HCT116 (cell line): ENCODE results near the gene CAV1. TPM values are rescaled to one million over a fixed set of nuclear protein-coding genes. Genes with fewer than 3 reads are reported as not detected.

Experiments used
- ATAC-seq: fragments of 200-7000 bp; cut with Tn5 transposase; 2 replicates; pipeline ENCODE4 v1.9.1; 2020; ENCODE audit warnings: mild to moderate bottlenecking, moderate library complexity
- BruUV-seq: library from RNA; stranded (reverse); fragments of 400-500 nt; replicated peaks from 2 replicates; lab custom pipeline; 2021; lab: Mats Ljungman, UMichigan
- CTCF ChIA-PET: fragments of 300-600 bp; sonication (Branson Sonifier 250); formaldehyde crosslinking; loops from one replicate; lab custom pipeline; 2021; ENCODE audit warnings: antibody characterized with exemption; lab: Charles Lee
- POLR2A ChIA-PET: fragments of 300-600, 350-600 bp; sonication (Branson Sonifier 250); formaldehyde crosslinking; loops from one replicate; lab custom pipeline; 2021; ENCODE audit warnings: antibody characterized with exemption; lab: Charles Lee
- RAD21 ChIA-PET, 2 experiments: fragments of 300-600 bp; sonication (Branson Sonifier 250); formaldehyde crosslinking; loops; one replicate each; lab custom pipeline; 2023; ENCODE audit warnings: low total read pairs in 2 of 2; ENCODE audit not compliant: uncharacterized antibody in 2 of 2, unreplicated experiment in 2 of 2, low non-redundant PET in 1 of 2; lab: Charles Lee
- DNase-seq: peaks from one replicate; pipeline ENCODE4 v3.0.0-alpha.2; 2010; ENCODE audit warnings: low read depth, low spot score
- H2AFZ ChIP-seq: fragments of 200-600 bp; shearing (Covaris generic), sonication (generic); 2 replicates; pipeline ENCODE4 v1.6.1; 2017; ENCODE audit warnings: low read depth, mixed run types, mixed read lengths, antibody characterized with exemption, low read length; ENCODE audit not compliant: poor library complexity, severe bottlenecking
- H3K27ac ChIP-seq: 2 replicates; pipeline ENCODE4 v1.5.1; 2012; ENCODE audit warnings: low read depth, low read length
- H3K27me3 ChIP-seq: fragments of 200-600 bp; sonication (generic); 2 replicates; pipeline ENCODE4 v1.6.1; 2016; ENCODE audit warnings: mixed run types, low read length, mixed read lengths; ENCODE audit not compliant: insufficient read depth
- H3K36me3 ChIP-seq, 2 experiments: fragments of 200-500 bp in 1 of 2; fragments of 200-600 bp in 1 of 2; sonication (Bioruptor generic) in 1 of 2; sonication (generic) in 1 of 2; 2 replicates each; pipeline versions ENCODE4 v1.5.1 to v1.6.1; 2014 to 2016; ENCODE audit warnings: low read length in 2 of 2, inconsistent platforms in 1 of 2, mixed read lengths in 1 of 2, mixed run types in 1 of 2; ENCODE audit not compliant: insufficient read depth in 2 of 2, control insufficient read depth in 1 of 2
- H3K4me1 ChIP-seq, 2 experiments: fragments of 200-600 bp in 1 of 2; sonication (generic) in 1 of 2; 2 replicates each; pipeline versions ENCODE4 v1.5.1 to v1.6.1; 2012 to 2017; ENCODE audit warnings: low read length in 2 of 2, inconsistent platforms in 1 of 2, mild to moderate bottlenecking in 1 of 2, mixed read lengths in 1 of 2, mixed run types in 1 of 2, moderate library complexity in 1 of 2; ENCODE audit not compliant: insufficient read depth in 2 of 2, control insufficient read depth in 1 of 2
- H3K4me2 ChIP-seq: fragments of 200-600 bp; sonication (generic); 2 replicates; pipeline ENCODE4 v1.6.1; 2017; ENCODE audit warnings: mixed run types, low read length, mixed read lengths
- H3K4me3 ChIP-seq, 2 experiments: fragments of 200-600 bp in 1 of 2; sonication (generic) in 1 of 2; replicated peaks in 1 of 2; 2 replicates each; pipeline ENCODE4 v1.5.1; 2011 to 2016; ENCODE audit warnings: low read length in 2 of 2, control low read depth in 1 of 2, low read depth in 1 of 2, mild to moderate bottlenecking in 1 of 2, mixed read lengths in 1 of 2, mixed run types in 1 of 2
- H3K79me2 ChIP-seq: fragments of 200-600 bp; sonication (generic); 2 replicates; pipeline ENCODE4 v1.6.1; 2017; ENCODE audit warnings: mild to moderate bottlenecking, mixed run types, low read length, moderate library complexity, mixed read lengths; ENCODE audit not compliant: insufficient read depth
- H3K9ac ChIP-seq: fragments of 200-600 bp; sonication (generic); 2 replicates; pipeline ENCODE4 v1.6.1; 2016; ENCODE audit warnings: low read length, mixed read lengths
- H3K9me2 ChIP-seq: fragments of 200-600 bp; sonication (generic), shearing (Covaris generic); 2 replicates; pipeline ENCODE4 v1.6.1; 2017; ENCODE audit warnings: mixed run types, mild to moderate bottlenecking, moderate library complexity; ENCODE audit not compliant: insufficient read depth
- H3K9me3 ChIP-seq, 2 experiments: fragments of 200-500 bp in 1 of 2; fragments of 200-600 bp in 1 of 2; sonication (Bioruptor generic) in 1 of 2; sonication (generic) in 1 of 2; 2 replicates each; pipeline ENCODE4 v1.6.1; 2014 to 2017; ENCODE audit warnings: low read length in 2 of 2, mixed read lengths in 2 of 2, inconsistent platforms in 1 of 2, low read depth in 1 of 2, mild to moderate bottlenecking in 1 of 2, mixed run types in 1 of 2, moderate library complexity in 1 of 2; ENCODE audit not compliant: control insufficient read depth in 1 of 2, insufficient read depth in 1 of 2
- H4K20me1 ChIP-seq: fragments of 200-600 bp; sonication (generic), shearing (Covaris generic); 2 replicates; pipeline ENCODE4 v1.6.1; 2017; ENCODE audit warnings: mixed run types, mild to moderate bottlenecking, moderate library complexity; ENCODE audit not compliant: insufficient read depth
- CEBPB ChIP-seq: IDR thresholded peaks from 2 replicates; pipeline ENCODE4 v1.6.1; 2012; ENCODE audit warnings: low read depth
- EGR1 ChIP-seq: IDR thresholded peaks from 2 replicates; pipeline ENCODE4 v1.6.1; 2012; ENCODE audit warnings: low read depth
- JUND ChIP-seq: IDR thresholded peaks from 2 replicates; pipeline ENCODE4 v1.6.1; 2012
- MAX ChIP-seq: IDR thresholded peaks from 2 replicates; pipeline ENCODE4 v1.6.1; 2012
- POLR2AphosphoS5 ChIP-seq: IDR thresholded peaks from 2 replicates; pipeline ENCODE4 v1.6.1; 2011; ENCODE audit warnings: mild to moderate bottlenecking, low read depth, low read length, moderate library complexity
- REST ChIP-seq: IDR thresholded peaks from 2 replicates; pipeline ENCODE4 v1.6.1; 2012; ENCODE audit warnings: low read depth
- SIN3A ChIP-seq: IDR thresholded peaks from 2 replicates; pipeline ENCODE4 v1.6.1; 2012; ENCODE audit warnings: low read depth
- SP1 ChIP-seq: IDR thresholded peaks from 2 replicates; pipeline ENCODE4 v1.6.1; 2012; ENCODE audit warnings: low read depth
- SRF ChIP-seq: IDR thresholded peaks from 2 replicates; pipeline ENCODE4 v1.6.1; 2012; ENCODE audit warnings: low read depth
- ZBTB33 ChIP-seq: IDR thresholded peaks from 2 replicates; pipeline ENCODE4 v1.6.1; 2011; ENCODE audit warnings: mild to moderate bottlenecking, low read length, moderate library complexity; ENCODE audit not compliant: insufficient replicate concordance; ENCODE audit errors: extremely low read depth
- ZFX ChIP-seq: fragments of 450-650 bp; IDR thresholded peaks from 2 replicates; pipeline ENCODE4 v1.6.1; 2017
- intact Hi-C: fragments of 100-400 bp; cut with micrococcal nuclease; formaldehyde crosslinking; loops from 2 replicates; pipeline ENCODE4 v1.10.0; 2022
- total RNA-seq: library from RNA; stranded (reverse); gene quantifications from one replicate; pipeline ENCODE4 v1.2.1, GENCODE V29; 2021; ENCODE audit not compliant: unreplicated experiment

The CAV1 gene
- total RNA-seq, 1 experiment from 2014 or later: 298 TPM

- intact Hi-C loops: no loop called here
- no peak overlapping the region for H3K4me3 ChIP-seq
- H3K9ac ChIP-seq: no peak overlapping the region
- no peak for TF ChIP-seq POLR2AphosphoS5
- no peak overlapping the region for H2AFZ ChIP-seq
- H3K4me1 ChIP-seq: no peaks in the 10 kb centered on the region
- no peak overlapping the region for H3K27ac ChIP-seq
- H3K27me3 ChIP-seq: no peaks in the 10 kb centered on the region
- ATAC-seq: no peak
- peaks cover 86% of the 10 kb centered on the region for H3K79me2 ChIP-seq
- peaks cover 4 to 77% of the 10 kb centered on the region in 2 experiments for H3K36me3 ChIP-seq
- DNase-seq: no peak
- no peaks in the 10 kb centered on the region for H3K9me3 ChIP-seq
- CTCF ChIA-PET: interaction anchor here (1.0 kb wide), 1 partner anchor 34 kb away, joined by 3 read pairs; no protein-coding TSS in a partner anchor
- no peaks in the 10 kb centered on the region for H3K9me2 ChIP-seq
- no TSS peak for BruUV-seq
- no peak overlapping the region for H3K4me2 ChIP-seq
- RAD21 ChIA-PET: no interaction called here
- POLR2A ChIA-PET: no interaction called here
- peaks cover 11% of the 10 kb centered on the region; the same call in 1 of the 2 replicates for H4K20me1 ChIP-seq
Measured at GRCh38 chr7:116554436-116554835, 29.6 kb downstream of the CAV1 start.

- ChIA-PET POLR2A (no interaction called here), CTCF (no interaction called here), RAD21 (no interaction called here)
- Histone ChIP-seq H3K4me1 (no peaks in the 10 kb centered on the region), H3K36me3 (peaks cover 9 to 79% of the 10 kb centered on the region in 2 experiments), H3K9me2 (no peaks in the 10 kb centered on the region), H3K9me3 (no peaks in the 10 kb centered on the region), H3K9ac (no peak overlapping the region), H3K79me2 (peaks cover 85% of the 10 kb centered on the region), H2AFZ (no peak overlapping the region), H3K4me2 (no peak overlapping the region), H3K27me3 (no peaks in the 10 kb centered on the region), H3K27ac (no peak overlapping the region), H3K4me3 (no peak overlapping the region), H4K20me1 (peaks cover 9% of the 10 kb centered on the region; the same call in 1 of the 2 replicates)
- no peak for ATAC-seq
- DNase-seq: no peak
- intact Hi-C loops: no loop called here
- BruUV-seq: no TSS peak
- TF ChIP-seq ZFX (no peak), SRF (no peak), SIN3A (no peak), JUND (no peak), ZBTB33 (no peak), CEBPB (no peak), MAX (no peak), SP1 (no peak), REST (no peak), EGR1 (no peak)
Measured at GRCh38 chr7:116554911-116555310, 30.1 kb downstream of the CAV1 start.
